Measurements from ENCODE around the gene FBN1.

DNA sequence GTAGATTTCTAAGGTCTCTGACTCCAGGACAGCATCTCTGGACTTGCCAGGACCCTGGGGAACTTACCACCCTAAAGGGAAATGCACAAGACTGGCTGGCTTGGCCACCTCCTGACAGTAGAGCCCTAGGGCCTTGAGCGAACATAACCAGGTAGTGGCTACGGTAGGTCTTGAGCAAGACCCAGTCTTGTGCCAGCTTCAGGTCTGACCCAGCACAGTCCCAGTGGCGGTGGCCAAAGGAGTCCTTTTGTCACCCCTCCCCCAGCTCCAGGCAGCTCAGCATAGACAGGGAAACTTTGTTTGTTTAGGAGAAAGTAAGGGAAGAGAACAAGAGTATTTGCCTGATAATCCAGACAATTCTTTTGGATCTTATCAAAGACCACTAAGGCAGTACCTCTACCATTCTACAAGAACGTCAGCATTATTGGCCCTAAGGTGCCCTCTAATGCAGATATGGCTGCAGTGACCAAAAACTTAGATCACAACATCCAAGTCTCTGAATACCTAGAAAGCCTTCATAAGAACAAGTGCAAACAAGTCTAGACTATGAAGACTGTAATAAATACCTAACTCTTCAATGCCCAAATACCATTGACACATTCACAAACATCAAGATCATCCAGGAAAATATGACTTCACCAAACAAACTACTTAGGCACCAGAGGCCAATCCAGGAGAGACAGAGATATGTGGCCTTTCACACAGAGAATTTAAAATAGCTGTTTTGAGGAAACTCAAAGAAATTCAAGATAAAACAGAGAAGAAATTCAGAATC, 38.7 kb upstream of the FBN1 start:
- TF ChIP-seq CTCF (conservative IDR thresholded peaks at IDR 0.05 in 1 of 2, IDR thresholded peaks at IDR 0.05 in 1 of 2; ENCODE audit: extremely low read depth in 1 of 2, insufficient read depth in 1 of 2, low read depth in 1 of 2, low read length in 2 of 2): no peak
- no peak for TF ChIP-seq EZH2 (IDR thresholded peaks at IDR 0.05; ENCODE audit: borderline replicate concordance, low read length)

Measured in mammary epithelial cell (primary cell).